Neuron (in vitro differentiated cells): ENCODE measurements around the gene KRT71.
"Not testable (repeated sequence)": the region's sequence is repeated elsewhere in the genome, so short reads cannot be mapped to it uniquely, and the experiment has no call there.

Experiments
- H2AFZ ChIP-seq: one replicate; pipeline ENCODE4 v1.6.1; 2013; ENCODE audit warnings: low read depth, mild to moderate bottlenecking, inconsistent platforms, low read length, moderate library complexity
- H3K27me3 ChIP-seq: one replicate; pipeline ENCODE4 v1.6.1; 2013; ENCODE audit warnings: low read length; ENCODE audit not compliant: insufficient read depth
- H3K36me3 ChIP-seq: one replicate; pipeline ENCODE4 v1.6.1; 2013; ENCODE audit warnings: low read length; ENCODE audit not compliant: insufficient read depth
- H3K4me1 ChIP-seq: one replicate; pipeline ENCODE4 v1.6.1; 2013; ENCODE audit warnings: low read length; ENCODE audit not compliant: insufficient read depth
- H3K4me3 ChIP-seq: 2 replicates; pipeline ENCODE4 v1.5.1; 2013; ENCODE audit warnings: mild to moderate bottlenecking, low read length, moderate library complexity
- H3K9me3 ChIP-seq: one replicate; pipeline ENCODE4 v1.6.1; 2013; ENCODE audit warnings: low read length

The KRT71 gene

GRCh38 chr12:52502877-52503276 lies 50.1 kb downstream of the KRT71 start:
- Histone ChIP-seq H2AFZ (no peak overlapping the region), H3K4me3 (no peak overlapping the region), H3K9me3 (no peaks in the 10 kb centered on the region), H3K36me3 (no peaks in the 10 kb centered on the region), H3K4me1 (no peaks in the 10 kb centered on the region), H3K27me3 (no peaks in the 10 kb centered on the region)

- Histone ChIP-seq H3K4me3 (no peak overlapping the region), H3K4me1 (no peaks in the 10 kb centered on the region), H3K36me3 (no peaks in the 10 kb centered on the region), H2AFZ (no peak overlapping the region), H3K9me3 (no peaks in the 10 kb centered on the region), H3K27me3 (peaks cover 2% of the 10 kb centered on the region)
Observed at GRCh38 chr12:52501490-52501889, 51.5 kb downstream of the KRT71 start.

GRCh38 chr12:52500574-52500973 lies 52.4 kb downstream of the KRT71 start:
- H2AFZ ChIP-seq, H3K4me1 ChIP-seq, H3K36me3 ChIP-seq, H3K27me3 ChIP-seq, H3K4me3 ChIP-seq, H3K9me3 ChIP-seq: not testable (repeated sequence)

GRCh38 chr12:52499806-52500560 lies 53.0 kb downstream of the KRT71 start:
- H3K4me1 ChIP-seq: no peaks in the 10 kb centered on the region
- H3K27me3 ChIP-seq: peaks cover 2% of the 10 kb centered on the region
- H2AFZ ChIP-seq: no peak overlapping the region
- H3K9me3 ChIP-seq: no peaks in the 10 kb centered on the region
- H3K4me3 ChIP-seq: no peak overlapping the region
- no peaks in the 10 kb centered on the region for H3K36me3 ChIP-seq

- H3K36me3 ChIP-seq: no peaks in the 10 kb centered on the region
- H3K27me3 ChIP-seq: peaks cover 2% of the 10 kb centered on the region
- H3K4me3 ChIP-seq: no peak overlapping the region
- H2AFZ ChIP-seq: no peak overlapping the region
- no peaks in the 10 kb centered on the region for H3K4me1 ChIP-seq
- no peaks in the 10 kb centered on the region for H3K9me3 ChIP-seq
Observed at GRCh38 chr12:52498946-52499345, 54.0 kb downstream of the KRT71 start.

GRCh38 chr12:52497975-52498374 lies 55.0 kb downstream of the KRT71 start:
- H3K4me3 ChIP-seq: no peak overlapping the region
- H2AFZ ChIP-seq: no peak overlapping the region
- peaks cover 2% of the 10 kb centered on the region for H3K27me3 ChIP-seq
- no peaks in the 10 kb centered on the region for H3K4me1 ChIP-seq
- H3K36me3 ChIP-seq: no peaks in the 10 kb centered on the region
- H3K9me3 ChIP-seq: no peaks in the 10 kb centered on the region

GRCh38 chr12:52496590-52497071 lies 56.3 kb downstream of the KRT71 start:
- H3K36me3 ChIP-seq: no peaks in the 10 kb centered on the region
- no peaks in the 10 kb centered on the region for H3K9me3 ChIP-seq
- H2AFZ ChIP-seq: no peak overlapping the region
- H3K4me1 ChIP-seq: no peaks in the 10 kb centered on the region
- peaks cover 2% of the 10 kb centered on the region for H3K27me3 ChIP-seq
- H3K4me3 ChIP-seq: no peak overlapping the region

GRCh38 chr12:52496054-52496453 lies 56.9 kb downstream of the KRT71 start:
- Histone ChIP-seq H3K36me3 (no peaks in the 10 kb centered on the region), H2AFZ (no peak overlapping the region), H3K4me3 (no peak overlapping the region), H3K27me3 (peaks cover 2% of the 10 kb centered on the region), H3K9me3 (no peaks in the 10 kb centered on the region), H3K4me1 (no peaks in the 10 kb centered on the region)

GRCh38 chr12:52495389-52495788 lies 57.6 kb downstream of the KRT71 start:
- H3K36me3 ChIP-seq: no peaks in the 10 kb centered on the region
- peaks cover 2% of the 10 kb centered on the region for H3K27me3 ChIP-seq
- no peak overlapping the region for H3K4me3 ChIP-seq

GRCh38 chr12:52494518-52494917 lies 58.4 kb downstream of the KRT71 start:
- H3K4me3 ChIP-seq: no peak overlapping the region
- H3K27me3 ChIP-seq: peaks cover 2% of the 10 kb centered on the region
- no peaks in the 10 kb centered on the region for H3K9me3 ChIP-seq
- no peaks in the 10 kb centered on the region for H3K4me1 ChIP-seq
- H3K36me3 ChIP-seq: no peaks in the 10 kb centered on the region
- H2AFZ ChIP-seq: no peak overlapping the region

More at GRCh38 chr12:52495389-52495788, 57.6 kb downstream of the KRT71 start:
- Histone ChIP-seq H3K4me1 (no peaks in the 10 kb centered on the region), H3K9me3 (no peaks in the 10 kb centered on the region), H2AFZ (no peak overlapping the region)

- Histone ChIP-seq H3K4me3 (no peak overlapping the region), H3K4me1 (no peaks in the 10 kb centered on the region), H3K27me3 (peaks cover 2% of the 10 kb centered on the region), H3K36me3 (no peaks in the 10 kb centered on the region), H3K9me3 (no peaks in the 10 kb centered on the region), H2AFZ (no peak overlapping the region)
Observed at GRCh38 chr12:52494100-52494499, 58.8 kb downstream of the KRT71 start.
